Sigmoid colon (tissue), 7 donors: ENCODE measurements around the gene CPEB3. TPM values are rescaled to one million over a fixed set of nuclear protein-coding genes. Genes with fewer than 3 reads are reported as not detected.

Experiments used
- DNase-seq: peaks from one replicate; pipeline ENCODE4 v3.0.0-alpha.2; 2019
- H3K27ac ChIP-seq, 4 donors: fragments of 200-600 bp; sonication (generic); one replicate each; pipeline ENCODE4 v1.5.1; 2016 to 2019; ENCODE audit warnings: mild to moderate bottlenecking in 1 of 4
- H3K27me3 ChIP-seq, 3 donors: fragments of 200-600 bp; sonication (generic); one replicate each; pipeline ENCODE4 v1.5.1; 2019; ENCODE audit warnings: mild to moderate bottlenecking in 1 of 3
- H3K36me3 ChIP-seq, 4 donors: fragments of 200-600 bp; sonication (generic); one replicate each; pipeline ENCODE4 v1.5.1; 2016 to 2019
- H3K4me1 ChIP-seq, 4 donors: fragments of 200-600 bp; sonication (generic); one replicate each; pipeline ENCODE4 v1.5.1; 2017 to 2019
- H3K4me3 ChIP-seq, 4 donors: fragments of 200-600 bp; sonication (generic); one replicate each; pipeline ENCODE4 v1.5.1; 2017 to 2019; ENCODE audit warnings: mild to moderate bottlenecking in 2 of 4, moderate library complexity in 1 of 4
- H3K9me3 ChIP-seq, 4 donors: fragments of 200-600 bp in 3 of 4; sonication (generic) in 3 of 4; one replicate each; pipeline versions ENCODE4 v1.5.1 to v1.6.1; 2013 to 2019
- EP300 ChIP-seq, 4 donors: sonication (generic); formaldehyde crosslinking; IDR thresholded peaks; one replicate each; pipeline ENCODE4 v1.6.1; 2017; ENCODE audit warnings: antibody characterized with exemption in 4 of 4
- POLR2A ChIP-seq, 2 donors: fragments of 450-650 bp; IDR thresholded peaks; one replicate each; pipeline ENCODE4 v1.6.1; 2016; ENCODE audit warnings: antibody characterized with exemption in 2 of 2, mild to moderate bottlenecking in 2 of 2, moderate library complexity in 2 of 2
- POLR2AphosphoS5 ChIP-seq, 4 donors: sonication (generic); formaldehyde crosslinking; IDR thresholded peaks; one replicate each; pipeline ENCODE4 v1.6.1; 2017; ENCODE audit warnings: antibody characterized with exemption in 4 of 4
- WGBS, 2 donors: extraction: QIAGEN DNeasy Blood & Tissue Kit; methylation state at CpG; one replicate each; pipeline ENCODE4 v1.1.7; 2013; 5-methylcytosine and 5-hydroxymethylcytosine counted together
- intact Hi-C: fragments of 100-400 bp; cut with DNase I; formaldehyde crosslinking; loops from one replicate; pipeline ENCODE4 v1.15.1; 2023
- polyA plus RNA-seq, 3 donors: library from polyadenylated mRNA; stranded (reverse); fragments of 200-250 nt; gene quantifications; one replicate each; pipeline ENCODE4 v1.2.3, GENCODE V29; 2013
- total RNA-seq, 4 donors: library from RNA; depleted of rRNA; stranded (reverse); fragments of >200 nt; gene quantifications; one replicate each; pipeline ENCODE4 v1.1.0, GENCODE V29; 2016
- TF ChIP-seq, protein P1 (sequence below), 4 experiments: fragments of 450-650 bp in 3 of 4; fragments of 200-600 bp in 1 of 4; IDR thresholded peaks; one replicate each; pipeline ENCODE4 v1.5.1; 2016 to 2019; ENCODE audit warnings: antibody characterized with exemption in 4 of 4, mild to moderate bottlenecking in 3 of 4, moderate library complexity in 2 of 4
- donor health status: healthy with polysubstance abuse.
- donor health status: Bipolar disorder and iron deficiency.
- donor health status: healthy.

CPEB3 gene
- total and polyA plus RNA-seq, 7 donors: 1.6 to 7.7 (median 6.6) TPM

- no peak overlapping the region for H3K4me3 ChIP-seq
- H3K27me3 ChIP-seq: no peaks in the 10 kb centered on the region
- no peaks in the 10 kb centered on the region for H3K36me3 ChIP-seq
- H3K4me1 ChIP-seq: peaks cover 0 to 3% (median 1%) of the 10 kb centered on the region in 4 donors
- intact Hi-C loops: no loop called here
- DNase-seq: no peak
- H3K9me3 ChIP-seq: no peaks in the 10 kb centered on the region
- 81 to 87% methylated on average over 5 of the region's 5 CpGs for WGBS, 2 donors
- TF ChIP-seq POLR2AphosphoS5 (IDR thresholded peaks at IDR 0.05) (no peak), EP300 (IDR thresholded peaks at IDR 0.05) (no peak), POLR2A (IDR thresholded peaks at IDR 0.05) (no peak)
- TF ChIP-seq, protein P1, sequence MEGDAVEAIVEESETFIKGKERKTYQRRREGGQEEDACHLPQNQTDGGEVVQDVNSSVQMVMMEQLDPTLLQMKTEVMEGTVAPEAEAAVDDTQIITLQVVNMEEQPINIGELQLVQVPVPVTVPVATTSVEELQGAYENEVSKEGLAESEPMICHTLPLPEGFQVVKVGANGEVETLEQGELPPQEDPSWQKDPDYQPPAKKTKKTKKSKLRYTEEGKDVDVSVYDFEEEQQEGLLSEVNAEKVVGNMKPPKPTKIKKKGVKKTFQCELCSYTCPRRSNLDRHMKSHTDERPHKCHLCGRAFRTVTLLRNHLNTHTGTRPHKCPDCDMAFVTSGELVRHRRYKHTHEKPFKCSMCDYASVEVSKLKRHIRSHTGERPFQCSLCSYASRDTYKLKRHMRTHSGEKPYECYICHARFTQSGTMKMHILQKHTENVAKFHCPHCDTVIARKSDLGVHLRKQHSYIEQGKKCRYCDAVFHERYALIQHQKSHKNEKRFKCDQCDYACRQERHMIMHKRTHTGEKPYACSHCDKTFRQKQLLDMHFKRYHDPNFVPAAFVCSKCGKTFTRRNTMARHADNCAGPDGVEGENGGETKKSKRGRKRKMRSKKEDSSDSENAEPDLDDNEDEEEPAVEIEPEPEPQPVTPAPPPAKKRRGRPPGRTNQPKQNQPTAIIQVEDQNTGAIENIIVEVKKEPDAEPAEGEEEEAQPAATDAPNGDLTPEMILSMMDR (IDR thresholded peaks at IDR 0.05): no peak
- H3K27ac ChIP-seq: no peak overlapping the region
These were observed 159.5 kb downstream of the CPEB3 start for GRCh38 chr10:92131275-92131820.

DNA sequence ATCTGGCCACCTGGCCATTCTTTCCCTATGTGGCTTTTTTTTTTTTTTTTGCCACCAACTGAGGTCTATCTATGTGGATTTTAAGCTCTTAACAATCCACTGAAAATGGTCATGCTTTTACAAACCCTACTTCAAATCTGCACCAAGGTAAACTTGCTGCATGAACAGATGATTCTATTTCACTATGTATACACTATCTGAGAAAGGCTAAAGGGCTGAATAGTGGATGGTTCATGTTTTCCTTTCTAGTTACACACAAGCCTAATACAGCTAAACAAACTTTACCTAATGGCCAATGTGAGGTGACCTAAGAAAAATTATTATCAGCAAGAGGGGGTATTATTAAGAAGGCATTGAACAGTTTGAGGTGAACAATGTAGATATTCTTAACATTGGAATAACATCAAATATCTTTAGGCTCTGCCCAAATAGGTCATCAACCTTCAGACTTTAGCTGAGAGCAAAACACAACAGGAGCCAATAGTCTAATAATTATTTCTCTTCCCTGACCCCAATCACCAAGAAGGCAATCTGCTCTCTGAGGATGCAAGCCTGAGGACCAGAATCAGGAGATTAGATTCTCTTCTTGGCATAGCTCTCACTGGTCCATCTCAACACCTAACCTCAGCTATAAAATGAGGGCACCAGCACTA is 160.1 kb downstream of the CPEB3 start:
- H3K4me3 ChIP-seq: no peak overlapping the region
- TF ChIP-seq, protein P1 (IDR thresholded peaks at IDR 0.05): no peak
- TF ChIP-seq POLR2AphosphoS5 (IDR thresholded peaks at IDR 0.05): no peak
- TF ChIP-seq POLR2A (IDR thresholded peaks at IDR 0.05): no peak
- no peak for TF ChIP-seq EP300 (IDR thresholded peaks at IDR 0.05)
- intact Hi-C loops: no loop called here
- H3K36me3 ChIP-seq: no peaks in the 10 kb centered on the region
- H3K9me3 ChIP-seq: no peaks in the 10 kb centered on the region
- H3K4me1 ChIP-seq: peaks cover 0 to 9% (median 5%) of the 10 kb centered on the region in 4 donors
- no peak for DNase-seq
- no peaks in the 10 kb centered on the region for H3K27me3 ChIP-seq
- H3K27ac ChIP-seq: no peak overlapping the region

DNA sequence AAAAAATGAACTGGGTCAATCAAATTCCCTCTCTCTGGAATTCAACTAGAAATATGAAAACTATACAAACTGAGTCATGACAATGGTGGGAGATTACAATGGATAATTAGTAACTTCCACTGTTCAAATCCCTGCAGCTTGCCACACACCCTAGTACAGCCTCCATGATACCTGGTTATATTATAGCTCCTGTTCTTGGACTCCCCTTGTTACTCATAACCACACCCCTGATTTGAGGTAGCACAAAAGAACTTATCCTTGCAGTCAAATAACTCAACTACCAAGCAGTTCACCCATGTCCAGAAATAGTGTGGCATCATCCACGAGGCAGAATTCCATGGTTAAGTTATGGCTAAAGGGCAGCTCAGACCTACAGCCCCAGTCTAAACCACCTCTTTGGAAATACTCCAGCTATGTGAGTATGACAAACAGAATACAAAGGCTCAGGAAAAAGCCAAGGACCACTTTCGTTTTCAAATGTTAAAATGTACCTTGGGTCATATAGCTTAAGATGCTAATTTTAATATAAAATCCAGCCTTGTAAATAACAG is 164.7 kb downstream of the CPEB3 start:
- intact Hi-C loops: no loop called here
- Histone ChIP-seq H3K4me3 (no peak overlapping the region), H3K27me3 (no peaks in the 10 kb centered on the region), H3K4me1 (peaks cover 0 to 53% (median 37%) of the 10 kb centered on the region in 4 donors), H3K27ac (peak overlapping the region in 1 of 4 donors; percentile 15), H3K9me3 (no peaks in the 10 kb centered on the region), H3K36me3 (no peaks in the 10 kb centered on the region)
- no peak for TF ChIP-seq POLR2A (IDR thresholded peaks at IDR 0.05)
- TF ChIP-seq EP300 (IDR thresholded peaks at IDR 0.05): no peak
- TF ChIP-seq, protein P1 (IDR thresholded peaks at IDR 0.05): no peak
- WGBS, 2 donors: 40 to 65% methylated on average over 2 of the region's 2 CpGs
- DNase-seq: no peak

DNA sequence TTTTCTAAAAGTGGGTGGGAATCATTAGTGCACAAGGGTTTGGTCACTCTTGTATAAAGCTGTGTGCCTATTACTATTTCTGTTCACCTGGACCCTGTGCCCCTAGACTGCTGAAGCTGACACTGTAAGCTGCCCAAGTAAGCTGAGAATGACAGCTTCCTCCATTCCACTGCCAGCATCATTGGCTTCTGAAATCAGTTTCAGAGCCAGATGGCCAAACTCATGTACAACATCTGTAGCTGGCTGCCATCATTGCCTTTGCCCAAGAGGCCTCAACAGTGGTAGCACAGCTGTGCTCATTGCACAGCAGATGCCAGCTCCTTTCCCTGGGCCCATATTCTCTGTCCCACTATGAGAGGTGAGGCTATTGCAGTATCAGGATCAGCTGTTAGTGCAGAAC is 165.7 kb downstream of the CPEB3 start:
- peaks cover 0 to 53% (median 37%) of the 10 kb centered on the region in 4 donors for H3K4me1 ChIP-seq
- no peak overlapping the region for H3K4me3 ChIP-seq
- no peaks in the 10 kb centered on the region for H3K36me3 ChIP-seq
- intact Hi-C loops: no loop called here
- H3K27ac ChIP-seq: peak overlapping the region; percentile 43 to 76 (median 66)
- no peaks in the 10 kb centered on the region for H3K27me3 ChIP-seq
- TF ChIP-seq, protein P1 (IDR thresholded peaks at IDR 0.05): no peak
- TF ChIP-seq EP300 (IDR thresholded peaks at IDR 0.05) (no peak), POLR2AphosphoS5 (IDR thresholded peaks at IDR 0.05) (no peak), POLR2A (IDR thresholded peaks at IDR 0.05) (no peak)
- DNase-seq: no peak
- no peaks in the 10 kb centered on the region for H3K9me3 ChIP-seq
